ENCODE measurements around the gene CEACAM4. TPM values are rescaled to one million over a fixed set of nuclear protein-coding genes. Genes with fewer than 3 reads are reported as not detected.

CEACAM4 gene
- total and polyA plus RNA-seq, 2 of the 4 experiments (the other 2 are of a cell fraction): not detected

GRCh38 chr19:41616792-41617621, 9.9 kb downstream of the CEACAM4 start:
- BruUV-seq (replicated peaks): no TSS peak
- Histone ChIP-seq H2BK20ac (ENCODE audit: low read depth, low read length) (no peak overlapping the region), H3K9ac (ENCODE audit: low read depth, low read length) (no peak overlapping the region)

More at GRCh38 chr19:41616792-41617621, 9.9 kb downstream of the CEACAM4 start:
- Histone ChIP-seq H3K56ac (ENCODE audit: extremely low read depth, insufficient read depth, low read length) (no peak overlapping the region), H3K9me3 (ENCODE audit: control insufficient read depth, insufficient read depth, low read length) (no peaks in the 10 kb centered on the region), H3K4me1 (ENCODE audit: control insufficient read depth, insufficient read depth, low read length) (no peaks in the 10 kb centered on the region), H2BK5ac (ENCODE audit: low read depth, low read length, poor library complexity, severe bottlenecking) (no peak overlapping the region), H3K27me3 (ENCODE audit: control insufficient read depth, insufficient read depth, low read length) (no peaks in the 10 kb centered on the region), H3K4ac (ENCODE audit: low read depth, low read length) (no peak overlapping the region), H3K4me3 (ENCODE audit: insufficient read depth, low read depth, low read length) (no peak overlapping the region), H2AK5ac (ENCODE audit: low read depth, low read length) (no peak overlapping the region), H3K9me1 (ENCODE audit: insufficient read depth, low read length) (no peaks in the 10 kb centered on the region), H4K8ac (ENCODE audit: low read depth in 2 of 2, low read length in 2 of 2) (no peak overlapping the region), H3K23ac (ENCODE audit: low read depth, low read length) (no peak overlapping the region), H2BK15ac (ENCODE audit: low read depth, low read length) (no peak overlapping the region), H3K14ac (replicated peaks; ENCODE audit: low read depth, low read length) (no peak overlapping the region), H4K20me1 (ENCODE audit: insufficient read depth, low read length) (no peaks in the 10 kb centered on the region), H4K5ac (ENCODE audit: low read depth, low read length) (no peak overlapping the region), H3K18ac (ENCODE audit: low read depth, low read length) (no peak overlapping the region), H3K27ac (ENCODE audit: insufficient read depth, low read length) (no peak overlapping the region), H3K79me1 (ENCODE audit: low read depth in 1 of 2, low read length in 2 of 2) (no peaks in the 10 kb centered on the region), H3K36me3 (ENCODE audit: control insufficient read depth, insufficient read depth, low read length) (no peaks in the 10 kb centered on the region), H3K4me2 (ENCODE audit: low read depth, low read length) (no peak overlapping the region), H4K91ac (ENCODE audit: insufficient read depth, low read depth, low read length) (no peak overlapping the region), H2BK120ac (ENCODE audit: low read depth, low read length) (no peak overlapping the region), H2AFZ (replicated peaks; ENCODE audit: low read length, poor library complexity) (no peak overlapping the region), H2AK9ac (replicated peaks; ENCODE audit: low read depth, low read length, poor library complexity) (no peak overlapping the region)
- 33% methylated on average over 1 of the region's 9 CpGs; no CpG with 5 or more reads in 1 of the 2 experiments for WGBS, 2 experiments (ENCODE audit: extremely low coverage in 2 of 2, insufficient read length in 1 of 2)
- peak; percentile 49; the same call in 1 of the 2 replicates for ATAC-seq (ENCODE audit: low read depth)
- TF ChIP-seq CTCF (conservative IDR thresholded peaks at IDR 0.05; ENCODE audit: low read depth, low read length): no peak
- no peak for TF ChIP-seq RCOR1 (IDR thresholded peaks at IDR 0.05; ENCODE audit: insufficient replicate concordance, low read length)
- no peak for TF ChIP-seq MAZ (IDR thresholded peaks at IDR 0.05; ENCODE audit: borderline replicate concordance, low read depth, low read length)
- no peak for TF ChIP-seq SMC3 (IDR thresholded peaks at IDR 0.05; ENCODE audit: low read depth, low read length)
- TF ChIP-seq CEBPB (IDR thresholded peaks at IDR 0.05; ENCODE audit: low read depth, low read length): peak; percentile 48; the same call in 1 of the 2 replicates
- TF ChIP-seq CHD1 (IDR thresholded peaks at IDR 0.05; ENCODE audit: low read depth, low read length): no peak
- ChIA-PET CTCF (no interaction called here), POLR2A (ENCODE audit: unreplicated experiment) (no interaction called here)
- in situ Hi-C loops (cut with MboI; ENCODE audit: low sequenced_read_pairs): no loop called here
- dilution Hi-C loops (cut with HindIII; ENCODE audit: low sequenced_read_pairs, unreplicated experiment): no loop called here
- intact Hi-C loops (cut with micrococcal nuclease): no loop called here
- DNase-seq: peak; percentile 10
